Brain pericyte (primary cell): ENCODE measurements around the gene SPRTN.

ENCODE experiments used
- DNase-seq: peaks from one replicate; pipeline ENCODE4 v3.0.0-alpha.2; 2012; ENCODE audit warnings: low read depth, low spot score

SPRTN gene

GRCh38 chr1:231338270-231339128 is at the start of gene SPRTN:
TSS of gene SPRTN (plus strand) at chr1:231338293. CDS start at chr1:231338384, 91 bp downstream.
- peak; percentile 24 for DNase-seq

DNA sequence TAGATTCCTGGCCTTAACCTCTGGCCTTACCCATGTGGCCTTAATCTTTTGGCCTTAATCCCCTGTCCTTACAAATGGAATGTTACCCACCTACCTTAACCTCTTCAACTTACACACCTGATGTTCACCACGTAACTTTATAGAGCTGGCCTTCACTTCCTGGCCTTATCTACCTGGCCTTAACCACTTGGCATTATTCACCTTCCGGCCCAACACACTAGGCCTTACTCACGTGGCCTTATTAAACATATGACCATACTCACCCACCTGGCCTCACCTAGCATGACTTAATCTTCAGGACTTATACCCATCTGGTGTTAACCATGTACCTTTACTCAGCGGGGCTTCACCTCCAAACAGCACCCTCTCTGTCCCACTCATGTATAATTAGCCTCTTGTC is 42.2 kb upstream of the SPRTN start:
- no peak for DNase-seq

GRCh38 chr1:231301990-231302389 is 36.1 kb upstream of the SPRTN start:
- no peak for DNase-seq

DNA sequence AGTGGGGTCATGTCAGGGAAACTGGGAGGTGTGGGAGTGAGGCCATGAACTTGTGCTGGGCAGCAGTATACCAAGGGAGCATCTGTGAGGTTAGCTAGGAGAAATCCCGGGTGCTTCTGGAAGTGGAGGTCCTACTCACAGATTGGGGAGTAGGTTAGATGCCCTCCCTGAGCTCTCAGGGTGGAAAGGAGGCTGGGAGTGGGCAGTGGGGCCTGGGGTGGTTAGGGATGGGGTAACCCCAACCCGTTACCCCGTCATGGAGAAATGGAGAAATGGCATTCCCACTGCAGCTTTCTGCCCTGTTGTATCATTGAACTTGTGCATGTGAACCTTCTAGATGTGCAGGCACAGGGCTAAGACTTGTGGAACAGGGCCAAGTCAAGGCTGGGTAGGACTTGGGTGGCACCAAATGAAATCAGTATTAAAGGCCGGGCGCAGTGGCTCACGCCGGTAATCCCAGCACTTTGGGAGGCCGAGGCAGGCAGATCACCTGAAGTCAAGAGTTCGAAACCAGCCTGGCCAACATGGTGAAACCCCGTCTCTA is 27.6 kb upstream of the SPRTN start:
- no peak for DNase-seq

GRCh38 chr1:231311720-231312431 is 26.2 kb upstream of the SPRTN start:
- DNase-seq, result no peak

GRCh38 chr1:231312432-231312788 is 25.7 kb upstream of the SPRTN start:
- DNase-seq, result no peak

GRCh38 chr1:231313661-231314060 is 24.4 kb upstream of the SPRTN start:
- no peak for DNase-seq

- no peak for DNase-seq
Measured at GRCh38 chr1:231315887-231316286, 22.2 kb upstream of the SPRTN start.

DNA sequence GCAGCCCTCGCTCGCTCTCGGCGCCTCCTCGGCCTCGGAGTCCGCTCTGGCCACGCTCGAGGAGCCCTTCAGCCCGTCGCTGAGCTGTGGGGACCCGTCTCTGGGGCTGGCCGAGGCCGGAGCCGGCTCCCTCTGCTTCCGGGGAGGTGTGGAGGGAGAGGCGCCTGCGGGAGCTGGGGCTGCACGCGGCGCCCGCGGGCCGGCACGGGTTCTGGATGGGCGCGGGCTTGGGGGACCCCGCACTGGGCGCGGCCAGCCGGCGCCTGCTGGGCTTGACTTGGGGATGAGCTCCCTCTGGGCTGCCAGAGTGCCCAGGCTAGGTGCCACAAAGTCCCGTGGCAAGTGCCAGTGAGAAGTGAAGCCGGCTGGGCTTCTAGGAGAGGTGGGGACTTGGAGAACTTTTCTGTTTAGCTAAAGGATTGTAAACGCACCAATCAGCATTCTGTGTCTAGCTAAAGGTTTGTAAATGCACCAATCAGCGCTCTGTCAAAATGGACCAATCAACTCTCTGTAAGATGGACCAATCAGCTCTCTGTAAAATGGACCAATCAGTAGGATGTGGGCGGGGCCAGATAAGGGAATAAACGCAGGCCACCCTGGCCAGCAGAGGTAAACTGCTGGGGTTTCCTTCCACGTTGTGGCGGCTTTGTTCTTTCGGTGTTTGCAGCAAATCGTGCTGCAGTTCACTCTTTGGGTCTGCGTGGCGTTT is 20.6 kb upstream of the SPRTN start:
- no peak for DNase-seq

DNA sequence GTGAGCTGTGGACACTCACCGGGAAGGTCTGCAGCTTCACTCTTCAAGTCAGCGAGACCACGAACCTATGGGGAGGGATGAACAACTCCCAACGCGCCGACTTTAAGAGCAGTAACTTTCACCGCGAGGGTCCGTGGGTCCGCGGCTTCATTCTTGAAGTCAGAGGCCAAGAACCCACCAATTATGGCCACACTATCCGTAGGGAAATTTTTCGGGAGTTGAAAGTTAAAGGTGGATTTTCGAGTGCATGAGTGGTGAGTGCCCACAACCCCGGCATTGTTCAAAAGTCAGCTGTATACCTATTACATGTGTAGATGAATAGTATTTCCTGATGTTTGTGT is 20.1 kb upstream of the SPRTN start:
- no peak for DNase-seq

- DNase-seq, result no peak
Measured at GRCh38 chr1:231318568-231318967, 19.5 kb upstream of the SPRTN start.

GRCh38 chr1:231319080-231319479 is 19.0 kb upstream of the SPRTN start:
- DNase-seq, result no peak

GRCh38 chr1:231322880-231323530 is 15.1 kb upstream of the SPRTN start:
- no peak for DNase-seq

- no peak for DNase-seq
Measured at GRCh38 chr1:231324660-231325059, 13.4 kb upstream of the SPRTN start.

GRCh38 chr1:231326248-231326647 is 11.8 kb upstream of the SPRTN start:
- no peak for DNase-seq

DNA sequence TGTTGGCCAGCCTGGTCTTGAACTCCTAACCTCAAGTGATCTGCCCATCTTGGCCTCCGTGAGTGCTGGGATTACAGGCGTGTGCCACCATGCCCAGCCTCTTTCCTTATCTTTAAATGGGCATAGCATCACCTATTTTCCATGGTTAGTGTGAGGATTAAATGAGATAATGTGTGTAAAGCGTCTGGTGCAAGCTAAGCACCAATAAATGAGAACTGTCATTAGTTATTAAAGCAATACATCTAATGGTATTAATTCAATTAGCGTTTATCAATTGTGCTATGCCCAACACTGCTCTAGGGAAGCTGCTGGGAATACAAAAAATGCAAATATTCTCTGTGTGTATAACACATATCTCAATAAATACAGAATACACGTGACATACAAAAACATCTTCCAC is 10.5 kb upstream of the SPRTN start:
- no peak for DNase-seq

- no peak for DNase-seq
Measured at GRCh38 chr1:231329483-231329882, 8.6 kb upstream of the SPRTN start.

DNA sequence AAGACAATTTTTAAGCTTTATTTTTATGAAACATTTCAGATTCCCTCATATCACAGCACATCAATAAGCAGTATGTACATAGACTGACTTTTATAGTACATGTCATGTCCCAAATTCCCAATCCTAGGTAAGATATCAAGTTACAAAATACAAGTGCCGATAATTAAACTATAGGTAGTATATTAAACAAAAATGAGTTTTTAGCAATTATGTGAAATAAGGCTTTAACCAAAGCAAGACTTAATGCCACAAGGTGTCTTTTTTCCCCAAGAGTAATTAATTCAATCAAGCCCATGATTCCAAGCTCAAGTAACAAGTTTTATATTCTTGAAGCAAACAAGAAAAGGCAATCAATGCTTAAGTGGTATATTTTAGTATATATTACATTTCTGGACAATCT is 5.3 kb upstream of the SPRTN start:
- no peak for DNase-seq

- DNase-seq, result no peak
Measured at GRCh38 chr1:231334079-231334666, 3.9 kb upstream of the SPRTN start.

DNA sequence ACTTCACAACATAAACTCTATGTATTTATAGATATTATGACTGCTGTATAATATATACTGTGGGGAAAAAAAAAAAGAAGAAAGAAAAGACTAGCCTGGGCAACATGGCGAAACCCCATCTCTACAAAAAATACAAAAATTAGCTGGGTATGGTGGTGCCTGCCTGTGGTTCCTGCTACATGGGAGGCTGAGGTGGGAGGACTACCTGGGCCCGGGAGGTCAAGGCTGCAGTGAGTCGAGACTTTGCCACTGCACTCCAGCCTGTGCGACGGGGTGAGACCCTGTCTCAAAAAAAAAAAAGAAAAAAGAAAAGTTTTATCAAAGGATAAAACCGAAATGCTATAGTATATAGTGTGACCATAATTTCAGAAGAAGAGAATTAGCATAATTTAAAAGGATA is 3.1 kb upstream of the SPRTN start:
- DNase-seq, result no peak
